Suppressor macrophage treated with lipopolysaccharide for 4 hours (primary cell): ENCODE data around the gene DNAI7.
A peak's percentile ranks its signal among the peaks of the same experiment; 100 is the strongest.

Experiments used
- DNase-seq: peaks from one replicate; pipeline ENCODE4 v3.0.0-alpha.2; 2020

The DNAI7 gene

GRCh38 chr12:25100194-25101091 is 94.5 kb downstream of the DNAI7 start:
- DNase-seq = peak; percentile 6

- no peak for DNase-seq
These were observed 96.0 kb downstream of the DNAI7 start for GRCh38 chr12:25099010-25099409.

- DNase-seq = no peak
These were observed 105.2 kb downstream of the DNAI7 start for GRCh38 chr12:25089738-25090137.

GRCh38 chr12:25087596-25087995 is 107.4 kb downstream of the DNAI7 start:
- no peak for DNase-seq

- DNase-seq = no peak
These were observed 110.1 kb downstream of the DNAI7 start for GRCh38 chr12:25084816-25085215.

GRCh38 chr12:25083211-25083610 is 111.7 kb downstream of the DNAI7 start:
- DNase-seq = no peak

- no peak for DNase-seq
These were observed 112.3 kb downstream of the DNAI7 start for GRCh38 chr12:25082628-25083027.

- no peak for DNase-seq
These were observed 115.6 kb downstream of the DNAI7 start for GRCh38 chr12:25079393-25079792.

- peak; percentile 15 for DNase-seq
These were observed 120.0 kb downstream of the DNAI7 start for GRCh38 chr12:25074954-25075353.

GRCh38 chr12:25074113-25074512 is 120.8 kb downstream of the DNAI7 start:
- no peak for DNase-seq

GRCh38 chr12:25072906-25073650 is 121.9 kb downstream of the DNAI7 start:
- DNase-seq = peak; percentile 72

GRCh38 chr12:25071366-25071765 is 123.6 kb downstream of the DNAI7 start:
- DNase-seq = peak; percentile 45

- peak; percentile 49 for DNase-seq
These were observed 125.7 kb downstream of the DNAI7 start for GRCh38 chr12:25069224-25069623.

GRCh38 chr12:25065035-25065434 is 129.9 kb downstream of the DNAI7 start:
- no peak for DNase-seq

GRCh38 chr12:25063873-25064628 is 130.9 kb downstream of the DNAI7 start:
- DNase-seq = no peak

GRCh38 chr12:25058658-25059058 is 136.3 kb downstream of the DNAI7 start:
- DNase-seq = no peak
